GM18951 (cell line): ENCODE measurements around the gene MOCOS.
"Not testable (repeated sequence)": the region's sequence is repeated elsewhere in the genome, so short reads cannot be mapped to it uniquely, and the experiment has no call there.

Experiments
- POLR2A ChIP-seq: IDR thresholded peaks from 4 replicates; pipeline ENCODE4 v1.6.1; 2011; ENCODE audit warnings: mild to moderate bottlenecking; ENCODE audit not compliant: insufficient read length, insufficient read depth; ENCODE audit errors: extremely low read depth
- in situ Hi-C: fragments of 300-500 bp; cut with MboI; formaldehyde crosslinking; loops from one replicate; pipeline ENCODE4 v1.12.0; 2022; ENCODE audit warnings: low sequenced_read_pairs, mixed read lengths, inconsistent platforms; ENCODE audit not compliant: unreplicated experiment

MOCOS gene

DNA sequence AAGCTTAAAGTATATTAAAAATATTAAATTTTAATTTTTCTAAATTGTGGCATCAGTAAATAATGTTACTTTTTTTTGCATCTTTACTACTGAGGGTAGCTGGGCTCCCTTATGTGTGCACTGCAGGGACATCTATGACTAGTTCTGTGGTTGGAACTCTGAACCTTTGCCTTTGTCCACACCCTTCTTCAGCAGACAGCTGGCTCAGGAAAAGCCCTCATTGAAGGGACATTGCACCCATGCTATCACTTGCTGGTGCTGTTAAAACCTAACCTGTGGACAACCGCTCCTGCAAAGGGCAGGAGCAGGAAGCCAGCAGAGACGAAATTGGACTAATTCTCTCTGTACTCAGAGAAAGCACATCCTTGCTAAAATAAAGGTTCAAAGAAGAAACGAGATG lies 30.1 kb downstream of the MOCOS start:
- TF ChIP-seq POLR2A: no peak
- in situ Hi-C loops: no loop called here

- in situ Hi-C loops: no loop called here
- no peak for TF ChIP-seq POLR2A
Measured at GRCh38 chr18:36229188-36229587, 41.9 kb downstream of the MOCOS start.

DNA sequence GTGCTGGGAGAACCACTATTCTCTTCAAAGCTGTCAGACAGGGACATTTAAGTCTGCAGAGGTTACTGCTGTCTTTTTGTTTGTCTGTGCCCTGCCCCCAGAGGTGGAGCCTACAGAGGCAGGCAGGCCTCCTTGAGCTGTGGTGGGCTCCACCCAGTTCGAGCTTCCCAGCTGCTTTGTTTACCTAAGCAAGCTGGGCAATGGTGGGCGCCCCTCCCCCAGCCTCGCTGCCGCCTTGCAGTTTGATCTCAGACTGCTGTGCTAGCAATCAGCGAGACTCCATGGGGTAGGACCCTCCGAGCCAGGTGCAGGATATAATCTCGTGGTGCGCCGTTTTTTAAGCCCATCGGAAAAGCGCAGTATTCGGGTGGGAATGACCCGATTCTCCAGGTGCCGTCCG lies 53.2 kb downstream of the MOCOS start:
- in situ Hi-C loops: not testable (repeated sequence)

DNA sequence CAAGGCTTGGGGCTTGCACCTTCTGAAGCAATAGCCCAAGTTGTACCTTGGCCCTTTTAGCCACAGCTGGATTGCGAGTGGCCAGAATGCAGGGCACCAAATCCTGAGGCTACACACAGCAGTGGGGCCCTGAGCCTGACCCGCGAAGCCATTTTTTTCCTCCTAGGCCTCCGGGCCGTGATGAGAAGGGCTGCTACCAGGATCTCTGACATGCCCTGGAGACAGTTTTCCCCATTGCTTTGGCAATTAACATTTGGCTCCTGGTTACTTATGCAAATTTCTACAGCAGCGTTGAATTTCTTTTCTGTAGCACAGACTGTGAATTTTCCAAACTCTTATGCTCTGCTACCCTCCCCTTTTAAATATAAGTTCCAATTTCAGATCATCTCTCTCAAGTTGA lies 54.5 kb downstream of the MOCOS start:
- in situ Hi-C loops: no loop called here
- no peak for TF ChIP-seq POLR2A

DNA sequence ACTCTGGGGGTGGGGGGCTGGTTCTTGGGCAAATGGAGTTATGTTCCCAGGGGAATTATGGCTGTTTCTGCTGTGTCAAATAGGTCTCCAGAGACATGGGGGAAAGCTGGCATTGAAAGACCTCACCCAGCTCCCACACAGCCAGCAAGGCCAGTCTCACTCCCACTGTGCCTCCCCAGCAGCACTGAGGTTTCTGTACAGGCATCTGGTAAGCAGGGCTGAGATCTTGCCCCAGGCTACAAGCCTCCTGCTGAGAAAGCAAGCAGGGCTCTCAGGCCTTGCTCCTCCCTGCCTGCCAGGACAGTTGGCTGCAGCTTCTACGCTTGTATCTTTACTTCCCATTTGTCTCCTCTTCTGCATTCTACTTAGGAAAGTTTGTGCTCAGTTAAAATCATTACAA lies 59.7 kb downstream of the MOCOS start:
- in situ Hi-C loops: no loop called here
- TF ChIP-seq POLR2A: no peak

DNA sequence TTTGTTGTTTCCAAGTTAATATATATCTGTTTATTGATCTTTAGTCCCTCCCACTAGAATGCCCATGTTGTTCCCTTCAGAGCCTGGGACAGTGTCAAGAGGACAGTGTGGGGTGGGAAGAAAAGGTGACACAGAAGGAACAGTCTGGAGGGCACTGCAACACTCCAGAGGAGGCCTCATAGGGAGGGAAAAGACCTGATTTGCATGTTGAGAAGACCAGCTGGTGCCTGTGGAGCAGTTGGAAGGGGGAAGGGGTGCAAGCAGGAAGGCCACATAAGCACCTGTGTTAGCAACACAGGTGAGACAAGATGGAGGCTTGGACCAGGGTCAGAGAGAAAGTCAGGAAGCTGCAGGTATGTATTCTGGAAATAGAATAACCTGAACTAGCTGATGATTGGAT lies 62.1 kb downstream of the MOCOS start:
- in situ Hi-C loops: no loop called here
- TF ChIP-seq POLR2A: no peak

DNA sequence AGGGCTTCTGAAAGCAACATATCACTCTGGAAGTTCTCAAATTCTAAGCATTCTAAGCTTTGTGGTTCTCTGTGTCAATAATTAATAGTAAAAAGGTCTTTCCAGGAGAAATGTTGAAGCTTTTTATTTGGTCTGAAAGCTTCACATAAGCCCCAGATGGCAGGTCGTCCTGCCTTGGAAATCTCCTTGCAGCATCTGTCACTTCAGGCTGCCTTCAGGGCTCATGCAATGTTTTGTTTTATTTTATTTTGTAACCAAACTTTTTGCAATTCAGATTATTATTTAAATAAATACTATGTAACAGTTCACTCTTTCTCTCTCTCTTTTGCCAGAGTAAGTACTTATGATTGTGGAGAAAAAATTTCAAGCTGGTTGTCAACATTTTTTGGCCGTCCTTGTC lies 63.5 kb downstream of the MOCOS start:
- in situ Hi-C loops: loop anchor here (25.0 kb wide), 1 partner anchor 864 kb away; the partner anchor contains the start of gene ZNF396
- TF ChIP-seq POLR2A: no peak

- TF ChIP-seq POLR2A: no peak
- in situ Hi-C loops: loop anchor here (25.0 kb wide), 1 partner anchor 868 kb away; the partner anchor contains the start of gene ZNF396
Measured at GRCh38 chr18:36255072-36255698, 67.9 kb downstream of the MOCOS start.

GRCh38 chr18:36256094-36256493 lies 68.8 kb downstream of the MOCOS start:
- in situ Hi-C loops: loop anchor here (25.0 kb wide), 1 partner anchor 869 kb away; the partner anchor contains the start of gene ZNF396
- TF ChIP-seq POLR2A: no peak

DNA sequence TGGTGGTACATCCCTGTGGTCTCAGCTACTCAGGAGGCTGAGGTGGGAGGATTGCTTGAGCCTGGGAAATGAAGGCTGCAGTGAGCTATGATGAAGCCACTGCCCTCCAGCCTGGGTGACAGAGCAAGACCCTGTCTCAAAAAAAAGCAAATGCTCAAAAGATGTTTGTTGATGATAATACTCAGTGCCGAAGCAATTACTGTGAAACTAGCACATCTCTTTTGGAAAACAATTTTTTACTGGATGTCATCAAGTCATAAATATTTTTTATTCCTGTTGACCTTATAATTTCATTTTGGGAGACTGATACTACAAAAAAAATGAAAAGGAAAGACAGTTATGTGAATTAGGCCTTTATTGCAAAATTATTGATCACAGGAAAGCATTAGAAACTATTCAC lies 75.7 kb downstream of the MOCOS start:
- in situ Hi-C loops: loop anchor here (25.0 kb wide), 1 partner anchor 876 kb away; the partner anchor contains the start of gene ZNF396

DNA sequence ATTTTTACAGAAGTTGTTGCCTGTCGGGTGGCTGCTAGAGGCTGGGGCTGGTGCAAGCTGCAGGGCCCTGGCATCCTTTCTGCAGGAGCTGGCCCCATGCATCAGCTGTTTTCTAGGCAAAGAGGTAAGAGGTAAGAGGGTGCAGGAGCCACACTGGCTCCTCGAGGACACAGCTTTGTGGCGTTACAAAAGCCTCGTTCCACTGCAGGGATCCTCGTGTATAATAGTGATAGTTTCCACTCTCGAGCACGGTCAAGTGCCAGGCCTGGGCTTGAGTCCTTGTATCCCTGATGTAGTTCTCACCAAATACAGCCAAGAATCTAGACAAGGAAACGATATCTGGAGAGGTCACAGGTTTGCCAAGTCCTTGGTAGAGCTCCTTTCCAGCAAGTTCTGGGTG lies 77.0 kb downstream of the MOCOS start:
- TF ChIP-seq POLR2A: no peak
- in situ Hi-C loops: loop anchor here (25.0 kb wide), 1 partner anchor 877 kb away; the partner anchor contains the start of gene ZNF396

More for the DNA sequence above, 75.7 kb downstream of the MOCOS start:
- no peak for TF ChIP-seq POLR2A

- TF ChIP-seq POLR2A: no peak
- in situ Hi-C loops: loop anchor here (25.0 kb wide), 1 partner anchor 878 kb away; the partner anchor contains the start of gene ZNF396
Measured at GRCh38 chr18:36265015-36265414, 77.7 kb downstream of the MOCOS start.

GRCh38 chr18:36269157-36269556 lies 81.9 kb downstream of the MOCOS start:
- TF ChIP-seq POLR2A: no peak
- in situ Hi-C loops: loop anchor here (25.0 kb wide), 1 partner anchor 882 kb away; the partner anchor contains the start of gene ZNF396

GRCh38 chr18:36271153-36271552 lies 83.9 kb downstream of the MOCOS start:
- in situ Hi-C loops: loop anchor here (25.0 kb wide), 1 partner anchor 884 kb away; the partner anchor contains the start of gene ZNF396
- no peak for TF ChIP-seq POLR2A
